K562 (cell line): Measurements from ENCODE around the gene LENG8. TPM values are rescaled to one million over a fixed set of nuclear protein-coding genes. Genes with fewer than 3 reads are reported as not detected.

Experiments used
- ATAC-seq: fragments of 200-7000 bp; cut with Tn5 transposase; 3 replicates; pipeline ENCODE4 v1.9.1; 2020; ENCODE audit warnings: moderate library complexity
- BruUV-seq: library from RNA; stranded (reverse); fragments of 400-500 nt; replicated peaks from 2 replicates; lab custom pipeline; 2021; lab: Mats Ljungman, UMichigan
- CTCF ChIA-PET: fragments of 300-600 bp; formaldehyde crosslinking; extraction: SDS; loops from one replicate; lab custom pipeline; 2021; ENCODE audit warnings: low intra/inter-chr PET ratio; lab: Yijun Ruan, JAX
- POLR2A ChIA-PET: fragments of 300-600, 350-650 bp; sonication (Branson Sonifier 250); formaldehyde crosslinking; extraction: SDS; loops from one replicate; lab custom pipeline; 2021; ENCODE audit warnings: antibody characterized with exemption, inconsistent platforms; lab: Yijun Ruan, JAX
- DNase-seq, 4 experiments: peaks; one replicate each; pipeline versions ENCODE4 v3.0.0 to v3.0.0-alpha.2; 2011 to 2018; ENCODE audit warnings: low spot score in 3 of 4, mixed read lengths in 3 of 4; ENCODE audit errors: extremely low read depth in 1 of 4
- FAIRE-seq: peaks from 2 replicates; lab custom pipeline; 2011; peaks lifted over from hg19 to GRCh38; lab: Jason Lieb, UNC
- H2AFZ ChIP-seq: 2 replicates; pipeline ENCODE4 v1.6.0; 2011; ENCODE audit warnings: low read depth, low read length, control low read depth, inconsistent platforms
- H3K27ac ChIP-seq: fragments of 200-600 bp; 3 replicates; pipeline ENCODE4 v1.8.0; 2011; ENCODE audit warnings: low read depth, mild to moderate bottlenecking, control low read depth, inconsistent platforms, low read length, moderate library complexity, mixed read lengths; ENCODE audit errors: extremely low read depth
- H3K27me3 ChIP-seq, 2 experiments: fragments of 300-600 bp in 1 of 2; 2 replicates in 1 of 2; 3 replicates in 1 of 2; pipeline versions ENCODE4 v1.6.0 to v1.8.0; 2011; ENCODE audit warnings: inconsistent platforms in 2 of 2, low read length in 2 of 2, mild to moderate bottlenecking in 1 of 2, mixed read lengths in 1 of 2, moderate library complexity in 1 of 2; ENCODE audit not compliant: control insufficient read depth in 2 of 2, insufficient read depth in 2 of 2
- H3K36me3 ChIP-seq: fragments of 300-600 bp; 3 replicates; pipeline ENCODE4 v1.8.0; 2011; ENCODE audit warnings: mild to moderate bottlenecking, low read length, inconsistent platforms; ENCODE audit not compliant: control insufficient read depth, insufficient read depth
- H3K4me1 ChIP-seq, 2 experiments: fragments of 200-600 bp in 1 of 2; replicated peaks in 1 of 2; 2 replicates in 1 of 2; 3 replicates in 1 of 2; pipeline versions ENCODE4 v1.5.1 to v1.8.0; 2011; ENCODE audit warnings: inconsistent platforms in 2 of 2, low read length in 2 of 2, mild to moderate bottlenecking in 1 of 2, mixed read lengths in 1 of 2, moderate library complexity in 1 of 2; ENCODE audit not compliant: control insufficient read depth in 2 of 2, insufficient read depth in 2 of 2
- H3K4me2 ChIP-seq: 2 replicates; pipeline ENCODE4 v1.6.1; 2011; ENCODE audit warnings: low read length, control low read depth, inconsistent platforms, mixed read lengths; ENCODE audit not compliant: insufficient read depth
- H3K4me3 ChIP-seq: fragments of 200-600 bp; sonication (generic), shearing (Covaris generic); 2 replicates; pipeline ENCODE4 v1.5.1; 2016; ENCODE audit warnings: control low read depth, inconsistent platforms
- H3K79me2 ChIP-seq: fragments of 200-600 bp; 3 replicates; pipeline ENCODE4 v1.8.0; 2011; ENCODE audit warnings: low read length, inconsistent platforms; ENCODE audit not compliant: control insufficient read depth, insufficient read depth
- H3K9ac ChIP-seq, 2 experiments: 2 replicates each; pipeline versions ENCODE4 v1.6.0 to v1.6.1; 2011; ENCODE audit warnings: low read depth in 2 of 2, low read length in 2 of 2, control low read depth in 1 of 2, inconsistent platforms in 1 of 2, mild to moderate bottlenecking in 1 of 2, mixed read lengths in 1 of 2; ENCODE audit not compliant: insufficient read depth in 1 of 2
- H3K9me1 ChIP-seq: one replicate; pipeline ENCODE4 v1.6.0; 2011; ENCODE audit warnings: inconsistent platforms, mild to moderate bottlenecking, low read length, moderate library complexity; ENCODE audit not compliant: control insufficient read depth, insufficient read depth
- H3K9me3 ChIP-seq: replicated peaks from 2 replicates; pipeline ENCODE4 v1.5.1; 2011; ENCODE audit warnings: low read depth, low read length, inconsistent platforms; ENCODE audit not compliant: control insufficient read depth, insufficient read depth
- H4K20me1 ChIP-seq: replicated peaks from 2 replicates; pipeline ENCODE4 v1.6.1; 2011; ENCODE audit warnings: low read length, inconsistent platforms, mixed read lengths; ENCODE audit not compliant: control insufficient read depth, insufficient read depth
- CCNT2 ChIP-seq: IDR thresholded peaks from 2 replicates; pipeline ENCODE4 v1.6.1; 2011; ENCODE audit warnings: borderline replicate concordance, low read depth, mild to moderate bottlenecking, moderate library complexity, mixed read lengths, low read length; ENCODE audit not compliant: insufficient read length; ENCODE audit errors: extremely low read depth
- DEAF1 ChIP-seq: fragments of 450-650 bp; formaldehyde crosslinking; IDR thresholded peaks from 2 replicates; pipeline ENCODE4 v1.4.0; 2020; ENCODE audit warnings: mild to moderate bottlenecking, moderate library complexity
- NR0B1 ChIP-seq: fragments of 450-650 bp; IDR thresholded peaks from one replicate; pipeline ENCODE4 v1.6.1; 2018; ENCODE audit warnings: mild to moderate bottlenecking, moderate library complexity; ENCODE audit not compliant: partially characterized antibody
- NRF1 ChIP-seq, 2 experiments: fragments of 450-650 bp; IDR thresholded peaks in 1 of 2; conservative IDR thresholded peaks in 1 of 2; 2 replicates each; pipeline ENCODE4 v1.6.1; 2014; ENCODE audit warnings: mild to moderate bottlenecking in 2 of 2
- ZNF165 ChIP-seq: fragments of 250-450 bp; sonication (Bioruptor Pico); IDR thresholded peaks from 2 replicates; pipeline ENCODE4 v1.4.0; 2020; ENCODE audit warnings: borderline replicate concordance
- ZNF24 ChIP-seq: fragments of 450-650 bp; IDR thresholded peaks from 2 replicates; pipeline ENCODE4 v1.6.1; 2016
- ZNF324 ChIP-seq: fragments of 250-450 bp; sonication (Bioruptor Pico); IDR thresholded peaks from 2 replicates; pipeline ENCODE4 v1.4.0; 2020; ENCODE audit warnings: mild to moderate bottlenecking
- WGBS: fragments of 100-300 bp; shearing (Covaris generic); methylation state at CpG from one replicate; pipeline ENCODE4 v1.1.6; 2016; ENCODE audit warnings: low coverage, mixed read lengths; ENCODE audit not compliant: insufficient coverage; ENCODE audit errors: missing lambda C conversion rate; 5-methylcytosine and 5-hydroxymethylcytosine counted together
- in situ Hi-C: fragments of 300-500 bp; cut with MboI; formaldehyde crosslinking; loops from 4 replicates; pipeline ENCODE4 v1.15.0; 2018; ENCODE audit warnings: inconsistent platforms, mixed read lengths
- intact Hi-C: fragments of 100-400 bp; cut with micrococcal nuclease; formaldehyde crosslinking; loops from 2 replicates; pipeline ENCODE4 v1.14.2; 2022
- polyA plus RNA-seq, 8 experiments: library from polyadenylated mRNA; depleted of rRNA in 4 of 8; stranded (reverse) in 5 of 8; unstranded in 3 of 8; fragments of >200 nt; fragmentation: Nextera tagmentation in 2 of 8; fragmentation: Illumina TruSeq in 1 of 8; extraction: Ambion mirVana in 2 of 8; extraction: Trizol in 1 of 8; gene quantifications; 2 replicates each; pipeline versions ENCODE4 v1.2.1 to v1.2.3, GENCODE V29; 2011 to 2014; ENCODE audit warnings: inconsistent platforms in 1 of 8, missing spikeins in 1 of 8
- total RNA-seq, 7 experiments: library from RNA; depleted of rRNA in 6 of 7; stranded (reverse); fragments of >200 nt in 6 of 7; fragmentation: Illumina TruSeq in 2 of 7; extraction: Trizol in 2 of 7; gene quantifications; 2 replicates each; pipeline versions ENCODE4 v1.2.1 to v1.2.3, GENCODE V29; 2011 to 2021; ENCODE audit warnings: low replicate concordance in 1 of 7

The LENG8 gene
- total and polyA plus RNA-seq, 9 of the 15 experiments (the other 6 are each of a cell fraction or from before 2014, with no cell fraction given), result 0.74 to 146 (median 28.1) TPM

GRCh38 chr19:54422136-54422535 lies 26.9 kb upstream of the LENG8 start (continued):
- no peak for TF ChIP-seq CCNT2
- no peak for TF ChIP-seq ZNF165 (CRISPR knock-in tag)
- TF ChIP-seq NR0B1, result no peak
- no peak for TF ChIP-seq DEAF1 (CRISPR knock-in tag)

- no TSS peak for BruUV-seq
Measured at GRCh38 chr19:54424201-54424600, 24.8 kb upstream of the LENG8 start.

More at GRCh38 chr19:54424201-54424600, 24.8 kb upstream of the LENG8 start:
- H3K9ac ChIP-seq, result 0 out of 4 replicates have a peak overlapping the region, but pooled peaks of 1 of the 2 experiments have one; percentile 26
- no peak for FAIRE-seq
- peak in 2 of 4 experiments; percentile 3 to 4 for DNase-seq
- H3K9me1 ChIP-seq, result no peaks in the 10 kb centered on the region
- no peaks in the 10 kb centered on the region for H3K36me3 ChIP-seq
- no peak overlapping the region for H3K27ac ChIP-seq
- in situ Hi-C loops, result no loop called here
- intact Hi-C loops, result no loop called here
- no peaks in the 10 kb centered on the region for H3K9me3 ChIP-seq
- 6% methylated on average over 14 of the region's 14 CpGs for WGBS
- peak; percentile 64; the same call in 1 of the 2 replicates for TF ChIP-seq ZNF24
- peak; percentile 19 to 20; a peak in 1 of 4 replicates for TF ChIP-seq NRF1 (conservative IDR thresholded peaks at IDR 0.05 in 1 of 2, IDR thresholded peaks at IDR 0.05 in 1 of 2)
- TF ChIP-seq ZNF324 (CRISPR knock-in tag), result no peak
- TF ChIP-seq, all 486 proteins: peak for 2
- Histone ChIP-seq H2AFZ (no peak overlapping the region), H4K20me1 (peaks cover 9% of the 10 kb centered on the region; the same call in 1 of the 2 replicates), H3K4me2 (no peak overlapping the region), H3K4me3 (no peak overlapping the region), H3K79me2 (no peaks in the 10 kb centered on the region), H3K4me1 (peaks cover 0 to 24% of the 10 kb centered on the region in 2 experiments; a peak in 2 of 5 replicates), H3K27me3 (peaks cover 37 to 83% of the 10 kb centered on the region in 2 experiments)
- ATAC-seq, result no peak
- ChIA-PET CTCF (no interaction called here), POLR2A (interaction anchor here (1.2 kb wide), 1 partner anchor 13 kb away, joined by 3 read pairs; no protein-coding TSS in a partner anchor)
